HG03354 (cell line): ENCODE data around the gene FERMT3.

Source experiments
- ATAC-seq: cut with Tn5 transposase; IDR thresholded peaks from one replicate; pipeline ENCODE4 v1.9.1; 2021; ENCODE audit warnings: mild to moderate bottlenecking; ENCODE audit not compliant: unreplicated experiment, poor library complexity, severe bottlenecking

Gene FERMT3

DNA sequence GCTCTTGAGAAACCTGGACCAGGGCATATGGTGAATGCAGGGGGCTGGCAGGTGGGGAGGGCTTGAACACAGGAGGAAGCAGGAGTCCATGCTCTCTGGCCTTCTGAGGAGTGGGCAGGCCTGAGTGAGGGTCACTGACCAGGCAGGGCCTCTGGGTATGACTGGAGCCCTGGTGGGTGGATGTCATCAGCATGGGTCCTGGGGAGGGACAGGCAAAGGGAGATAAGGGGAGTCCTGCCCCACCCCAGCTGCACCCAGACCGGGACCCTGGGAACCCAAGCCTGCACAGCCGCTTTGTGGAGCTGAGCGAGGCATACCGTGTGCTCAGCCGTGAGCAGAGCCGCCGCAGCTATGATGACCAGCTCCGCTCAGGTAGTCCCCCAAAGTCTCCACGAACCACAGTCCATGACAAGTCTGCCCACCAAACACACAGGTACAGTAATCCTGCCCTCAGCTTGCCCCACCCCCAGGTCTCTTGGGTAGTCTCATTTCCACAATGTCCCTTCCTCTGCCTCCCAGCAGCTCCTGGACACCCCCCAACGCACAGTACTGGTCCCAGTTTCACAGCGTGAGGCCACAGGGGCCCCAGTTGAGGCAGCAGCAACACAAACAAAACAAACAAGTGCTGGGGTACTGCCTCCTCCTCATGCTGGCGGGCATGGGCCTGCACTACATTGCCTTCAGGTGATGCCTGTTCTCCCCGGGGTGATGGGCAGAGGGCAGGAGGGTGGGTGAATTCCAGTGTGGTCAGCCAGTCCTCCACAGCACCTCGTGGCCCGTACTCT, 25.9 kb downstream of the FERMT3 start:
- no peak for ATAC-seq

GRCh38 chr11:64232967-64233315, 26.4 kb downstream of the FERMT3 start:
- no peak for ATAC-seq

DNA sequence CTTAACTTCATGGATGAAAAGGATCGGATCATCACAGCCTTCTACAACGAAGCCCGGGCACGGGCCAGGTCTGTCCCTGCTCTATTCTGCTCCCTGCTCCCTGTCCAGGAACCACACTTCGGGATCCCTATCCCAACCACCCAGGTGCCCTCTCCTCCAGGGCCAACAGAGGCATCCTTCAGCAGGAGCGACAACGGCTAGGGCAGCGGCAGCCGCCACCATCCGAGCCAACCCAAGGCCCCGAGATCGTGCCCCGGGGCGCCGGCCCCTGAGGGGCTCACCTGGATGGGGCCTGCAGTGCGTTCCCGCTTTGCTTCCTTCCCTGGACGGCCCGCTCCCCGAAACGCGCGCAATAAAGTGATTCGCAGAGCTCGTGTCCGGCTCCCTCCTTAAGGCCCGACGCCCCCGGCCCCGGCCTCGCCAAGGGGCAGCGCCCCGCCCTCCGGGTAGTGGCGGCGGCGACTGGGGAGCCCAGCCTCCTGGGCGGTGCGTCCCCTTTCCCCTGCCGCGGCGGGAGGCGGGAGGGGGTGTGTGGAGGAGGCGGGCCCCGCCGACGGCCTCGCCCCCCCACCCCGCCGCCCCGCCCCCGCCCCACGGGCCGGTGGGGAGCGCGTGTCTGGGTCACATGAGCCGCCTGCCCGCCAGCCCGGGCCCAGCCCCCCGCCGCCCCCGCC, 27.5 kb downstream of the FERMT3 start, which contains the start of gene VEGFB:
VEGFB (plus strand) TSS at position 672 of the 674 bp plus-strand sequence. CDS start 250 bp downstream, outside the sequence.
- peak; percentile 34 for ATAC-seq

DNA sequence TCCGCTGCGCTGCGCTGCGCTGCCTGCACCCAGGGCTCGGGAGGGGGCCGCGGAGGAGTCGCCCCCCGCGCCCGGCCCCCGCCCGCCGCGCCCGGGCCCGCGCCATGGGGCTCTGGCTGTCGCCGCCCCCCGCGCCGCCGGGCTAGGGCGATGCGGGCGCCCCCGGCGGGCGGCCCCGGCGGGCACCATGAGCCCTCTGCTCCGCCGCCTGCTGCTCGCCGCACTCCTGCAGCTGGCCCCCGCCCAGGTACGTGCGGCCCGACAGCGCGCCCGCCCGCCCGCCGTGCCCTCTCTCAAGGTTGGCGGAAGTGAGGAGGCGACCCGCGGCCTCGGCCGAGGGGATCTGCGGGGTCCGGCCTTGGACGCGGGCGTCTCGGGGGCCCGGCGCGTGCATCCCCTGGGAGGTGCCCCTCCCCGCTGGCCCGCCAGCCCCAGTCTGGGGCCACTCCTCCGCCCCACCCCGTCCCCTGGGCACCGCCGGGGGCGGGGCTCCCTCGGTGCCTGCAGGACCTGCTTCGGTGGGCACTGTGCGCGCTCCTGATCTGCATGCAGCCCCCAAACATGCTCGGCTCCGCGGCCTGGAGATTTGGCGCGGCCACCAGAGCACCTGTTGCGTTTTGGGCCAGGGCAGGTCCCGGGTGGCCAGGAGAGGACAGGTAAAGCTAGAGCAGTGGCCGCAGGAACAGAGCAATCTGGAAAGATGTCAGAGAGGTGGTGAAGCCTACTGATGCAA, 28.3 kb downstream of the FERMT3 start:
- ATAC-seq, result peak; percentile 24

DNA sequence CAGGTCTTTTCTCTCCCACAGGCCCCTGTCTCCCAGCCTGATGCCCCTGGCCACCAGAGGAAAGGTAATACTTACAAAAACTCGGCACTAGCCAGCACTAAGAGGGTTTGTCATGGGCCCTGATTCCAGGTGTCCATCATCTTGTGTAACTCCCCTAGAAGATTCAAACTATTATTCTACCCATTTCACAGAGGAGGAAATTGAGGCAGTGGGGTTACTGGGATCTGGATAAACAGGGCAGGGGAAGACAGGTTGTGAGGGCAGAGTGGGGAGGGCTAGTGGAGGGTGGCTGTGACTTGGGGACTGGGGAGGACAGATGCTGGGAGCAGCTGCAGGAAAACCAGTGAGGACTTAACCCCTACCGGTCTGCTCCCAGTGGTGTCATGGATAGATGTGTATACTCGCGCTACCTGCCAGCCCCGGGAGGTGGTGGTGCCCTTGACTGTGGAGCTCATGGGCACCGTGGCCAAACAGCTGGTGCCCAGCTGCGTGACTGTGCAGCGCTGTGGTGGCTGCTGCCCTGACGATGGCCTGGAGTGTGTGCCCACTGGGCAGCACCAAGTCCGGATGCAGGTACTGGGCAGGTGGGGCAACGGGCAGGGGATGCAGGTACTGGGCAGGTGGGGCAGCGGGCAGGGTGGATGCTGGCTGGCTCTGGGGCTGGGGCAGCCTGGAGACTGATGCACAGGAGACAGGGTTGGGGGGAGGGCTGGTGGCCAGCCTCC, 29.1 kb downstream of the FERMT3 start:
- no peak for ATAC-seq

DNA sequence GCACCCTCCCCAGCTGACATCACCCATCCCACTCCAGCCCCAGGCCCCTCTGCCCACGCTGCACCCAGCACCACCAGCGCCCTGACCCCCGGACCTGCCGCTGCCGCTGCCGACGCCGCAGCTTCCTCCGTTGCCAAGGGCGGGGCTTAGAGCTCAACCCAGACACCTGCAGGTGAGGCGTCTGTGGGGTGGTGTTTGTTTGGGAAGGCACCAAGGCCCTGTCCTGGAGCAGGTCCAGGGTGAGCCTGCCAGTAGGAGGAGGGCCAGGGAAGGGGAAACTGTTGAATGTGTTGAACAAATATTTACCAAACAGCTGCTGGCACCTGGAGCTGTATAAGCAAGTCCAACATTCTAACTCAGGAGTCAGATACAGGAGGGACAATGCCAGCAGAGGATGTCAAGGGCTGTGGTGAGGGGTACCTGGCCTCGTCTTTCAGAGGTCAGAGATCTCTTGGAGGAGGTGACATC, 31.0 kb downstream of the FERMT3 start:
- ATAC-seq, result no peak

DNA sequence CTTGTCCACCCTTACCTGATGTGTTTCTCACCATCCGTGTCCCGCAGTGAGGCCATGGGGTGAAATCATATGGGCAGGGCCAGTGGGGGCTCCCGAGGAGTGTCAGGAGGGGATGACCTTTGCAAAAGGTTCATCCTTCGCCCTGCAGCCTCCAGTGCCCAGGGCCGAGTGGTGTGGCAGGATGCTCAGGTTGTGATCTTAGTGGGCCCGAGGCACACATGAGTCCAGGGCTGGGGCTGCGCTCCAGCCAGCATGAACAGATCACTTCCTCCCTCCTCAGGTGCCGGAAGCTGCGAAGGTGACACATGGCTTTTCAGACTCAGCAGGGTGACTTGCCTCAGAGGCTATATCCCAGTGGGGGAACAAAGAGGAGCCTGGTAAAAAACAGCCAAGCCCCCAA, 31.6 kb downstream of the FERMT3 start:
- ATAC-seq, result no peak

DNA sequence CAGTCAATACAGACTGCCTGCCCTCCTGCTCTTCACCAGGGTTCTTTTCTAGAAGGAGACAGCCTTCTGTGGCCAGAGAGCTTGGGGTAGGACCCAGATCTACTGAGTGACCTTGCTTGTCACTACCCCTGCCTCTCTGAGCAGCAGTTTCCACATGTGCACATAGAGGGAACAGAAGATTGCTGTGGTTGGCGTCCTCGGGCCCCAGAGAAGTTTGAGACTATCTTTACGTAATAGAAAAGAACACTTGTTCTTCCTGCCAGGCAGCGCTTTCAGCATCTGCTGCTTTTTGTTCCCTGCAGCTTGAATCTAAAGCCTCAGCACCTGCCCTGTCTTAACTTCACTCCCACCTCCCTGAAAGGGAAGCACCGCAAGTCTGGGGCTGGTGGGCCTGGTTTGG, 32.5 kb downstream of the FERMT3 start:
- no peak for ATAC-seq

- ATAC-seq, result peak; percentile 5
Measured at GRCh38 chr11:64239662-64240434, 33.3 kb downstream of the FERMT3 start.

GRCh38 chr11:64240435-64241240, 34.1 kb downstream of the FERMT3 start, which contains the start of gene FKBP2:
TSS of gene FKBP2 (plus strand) at chr11:64241095. CDS start at chr11:64242388, 1,293 bp downstream.
- peak; percentile 58 for ATAC-seq

DNA sequence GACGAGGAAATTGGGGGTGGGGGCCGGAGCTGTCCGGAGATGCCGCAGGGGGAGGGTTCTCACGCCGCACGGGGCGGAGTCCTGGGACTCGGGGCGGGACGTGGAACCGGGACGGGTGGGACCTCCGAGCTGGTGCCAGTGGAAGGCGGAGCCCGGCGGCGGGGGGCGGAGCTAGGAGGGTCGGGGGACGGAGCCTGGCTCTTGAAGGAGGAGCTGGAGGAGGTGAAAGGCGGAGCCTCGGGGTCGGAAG, 34.6 kb downstream of the FERMT3 start:
- ATAC-seq, result peak; percentile 62

- ATAC-seq, result peak; percentile 63
Measured at GRCh38 chr11:64241491-64242374, 35.2 kb downstream of the FERMT3 start.

DNA sequence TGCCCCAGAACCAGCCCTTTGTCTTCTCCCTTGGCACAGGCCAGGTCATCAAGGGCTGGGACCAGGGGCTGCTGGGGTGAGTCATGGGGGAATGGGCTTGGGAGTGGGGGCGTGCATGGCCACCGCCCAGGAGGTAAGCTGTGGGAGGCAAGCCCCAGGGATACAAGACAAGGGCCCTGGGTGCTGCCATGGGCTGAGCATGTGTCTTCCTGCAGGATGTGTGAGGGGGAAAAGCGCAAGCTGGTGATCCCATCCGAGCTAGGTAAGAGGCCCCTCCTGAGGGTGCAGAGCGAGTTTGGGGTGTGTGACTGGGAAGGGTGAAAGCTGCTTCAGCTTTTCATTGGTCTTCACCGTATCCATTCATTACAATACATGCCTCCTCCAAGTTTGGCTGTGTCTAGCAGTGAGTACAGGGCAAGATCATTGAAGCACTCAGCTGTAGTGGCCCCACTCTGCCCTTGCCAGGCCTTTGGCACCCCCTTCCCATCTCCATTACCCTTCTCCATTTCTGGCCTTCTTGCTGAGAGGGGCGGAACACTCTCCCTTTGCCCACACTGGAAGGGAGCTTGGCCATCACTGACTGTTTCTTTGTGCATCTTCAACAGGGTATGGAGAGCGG, 36.8 kb downstream of the FERMT3 start:
- no peak for ATAC-seq

DNA sequence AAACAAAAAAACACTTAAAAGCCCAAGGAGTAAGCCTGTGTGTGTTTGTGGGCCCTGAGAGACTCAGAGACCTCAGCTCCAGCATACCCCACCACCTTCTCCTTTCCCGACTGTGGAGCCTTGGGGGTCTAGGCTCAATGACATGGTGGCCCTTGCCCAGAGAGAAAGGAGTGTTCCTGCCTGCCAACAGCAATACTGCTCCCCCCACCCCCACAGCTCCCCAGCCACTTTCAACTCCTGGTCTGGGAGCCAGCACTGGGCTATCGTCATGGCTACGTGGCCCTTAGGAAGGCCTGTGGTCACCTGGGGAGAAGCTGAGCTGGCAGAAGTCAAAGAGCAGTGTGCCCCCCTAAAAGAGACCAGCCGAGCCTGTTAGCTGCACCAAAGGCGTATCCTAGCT, 37.6 kb downstream of the FERMT3 start:
- ATAC-seq, result no peak

GRCh38 chr11:64244966-64245365, 38.4 kb downstream of the FERMT3 start:
- no peak for ATAC-seq

DNA sequence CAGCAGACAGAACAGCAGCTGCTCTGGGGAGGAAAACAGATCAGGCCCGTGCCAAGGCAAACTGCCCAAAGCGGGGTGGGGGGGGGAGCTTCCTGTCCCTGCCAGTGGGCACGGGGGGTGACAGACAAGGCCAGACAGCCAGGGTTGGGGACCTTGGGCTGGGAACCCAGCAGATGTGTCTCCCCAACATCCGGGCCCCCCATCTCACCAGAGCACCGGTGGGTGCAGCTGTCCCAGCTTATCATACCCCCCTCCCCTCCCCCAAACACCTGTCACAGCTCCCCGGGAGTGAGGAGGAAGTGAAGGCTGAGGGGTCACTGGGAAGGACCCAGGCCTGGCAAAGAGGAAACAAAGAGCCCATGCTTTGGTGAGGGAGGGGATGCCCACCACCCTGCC, 38.9 kb downstream of the FERMT3 start:
- ATAC-seq, result no peak
